Lower leg skin (tissue), 4 donors: Measurements from ENCODE around the gene MUC20. TPM values are rescaled to one million over a fixed set of nuclear protein-coding genes. Genes with fewer than 3 reads are reported as not detected.
"Not testable (repeated sequence)": the region's sequence is repeated elsewhere in the genome, so short reads cannot be mapped to it uniquely, and the experiment has no call there.

Source experiments
- DNase-seq, 2 donors: peaks; one replicate each; pipeline ENCODE4 v3.0.0-alpha.2; 2019; ENCODE audit warnings: low spot score in 2 of 2
- H3K4me3 ChIP-seq: fragments of 200-600 bp; sonication (generic); 2 replicates; pipeline ENCODE4 v1.5.1; 2017; ENCODE audit warnings: mild to moderate bottlenecking, low read depth; ENCODE audit not compliant: poor library complexity, severe bottlenecking
- POLR2A ChIP-seq, 2 donors: fragments of 450-650 bp; IDR thresholded peaks; one replicate each; pipeline ENCODE4 v1.6.1; 2016 to 2017; ENCODE audit warnings: antibody characterized with exemption in 2 of 2, mild to moderate bottlenecking in 1 of 2, moderate library complexity in 1 of 2
- WGBS, 2 donors: methylation state at CpG; one replicate each; pipeline ENCODE4 v1.1.5; 2018; 5-methylcytosine and 5-hydroxymethylcytosine counted together
- intact Hi-C: fragments of 100-400 bp; cut with DNase I; formaldehyde crosslinking; loops from one replicate; pipeline ENCODE4 v1.15.0; 2023; ENCODE audit warnings: low total_unique reads
- total RNA-seq, 4 donors: library from RNA; depleted of rRNA; stranded (reverse); fragments of >200 nt; gene quantifications; one replicate each; pipeline ENCODE4 v1.1.0, GENCODE V29; 2016
- TF ChIP-seq, protein P1 (sequence below), 3 donors: fragments of 450-650 bp; IDR thresholded peaks; one replicate each; pipeline ENCODE4 v1.5.1; 2016; ENCODE audit warnings: antibody characterized with exemption in 3 of 3, mild to moderate bottlenecking in 3 of 3, moderate library complexity in 2 of 3

MUC20 gene
- total RNA-seq, 4 donors from 2014 or later, result 1.0 to 15.1 (median 5.5) TPM

DNA sequence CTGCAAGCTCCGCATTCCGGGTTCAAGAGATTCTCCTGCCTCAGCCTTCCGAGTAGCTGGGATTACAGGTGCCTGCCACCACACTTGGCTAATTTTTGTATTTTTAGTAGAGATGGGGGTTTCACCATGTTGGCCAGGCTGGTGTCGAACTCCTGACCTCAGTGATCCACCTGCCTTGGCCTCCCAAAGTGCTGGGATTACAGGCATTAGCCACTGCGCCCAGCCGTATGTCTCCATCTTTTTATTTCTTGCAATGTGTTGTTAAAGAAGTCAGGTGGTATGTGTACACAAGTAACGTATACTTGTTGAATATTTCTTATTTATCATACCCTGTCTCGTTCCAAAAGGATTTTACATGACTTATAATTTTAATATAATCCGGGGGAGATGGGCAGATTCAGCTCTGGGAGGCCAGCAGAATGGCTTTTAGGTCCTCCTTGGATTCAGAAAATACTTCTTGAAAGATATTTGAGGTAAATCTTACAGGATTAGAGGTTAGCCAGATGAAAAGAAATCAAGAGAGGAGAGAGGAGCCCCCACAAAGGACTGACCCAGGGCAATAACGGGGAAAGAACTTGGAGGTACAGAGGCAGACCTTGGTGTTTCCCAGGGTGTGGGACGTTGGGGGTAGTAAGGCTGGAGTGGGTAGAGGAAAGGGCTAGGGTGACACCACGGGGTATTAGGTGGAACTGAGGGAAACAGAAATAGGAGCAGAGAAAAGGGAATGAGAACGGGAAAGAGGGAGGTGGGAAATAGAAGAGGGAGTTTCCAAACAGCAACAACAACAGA lies 27.2 kb upstream of the MUC20 start:
- intact Hi-C loops, result no loop called here
- TF ChIP-seq POLR2A (IDR thresholded peaks at IDR 0.05), result no peak
- TF ChIP-seq, protein P1, sequence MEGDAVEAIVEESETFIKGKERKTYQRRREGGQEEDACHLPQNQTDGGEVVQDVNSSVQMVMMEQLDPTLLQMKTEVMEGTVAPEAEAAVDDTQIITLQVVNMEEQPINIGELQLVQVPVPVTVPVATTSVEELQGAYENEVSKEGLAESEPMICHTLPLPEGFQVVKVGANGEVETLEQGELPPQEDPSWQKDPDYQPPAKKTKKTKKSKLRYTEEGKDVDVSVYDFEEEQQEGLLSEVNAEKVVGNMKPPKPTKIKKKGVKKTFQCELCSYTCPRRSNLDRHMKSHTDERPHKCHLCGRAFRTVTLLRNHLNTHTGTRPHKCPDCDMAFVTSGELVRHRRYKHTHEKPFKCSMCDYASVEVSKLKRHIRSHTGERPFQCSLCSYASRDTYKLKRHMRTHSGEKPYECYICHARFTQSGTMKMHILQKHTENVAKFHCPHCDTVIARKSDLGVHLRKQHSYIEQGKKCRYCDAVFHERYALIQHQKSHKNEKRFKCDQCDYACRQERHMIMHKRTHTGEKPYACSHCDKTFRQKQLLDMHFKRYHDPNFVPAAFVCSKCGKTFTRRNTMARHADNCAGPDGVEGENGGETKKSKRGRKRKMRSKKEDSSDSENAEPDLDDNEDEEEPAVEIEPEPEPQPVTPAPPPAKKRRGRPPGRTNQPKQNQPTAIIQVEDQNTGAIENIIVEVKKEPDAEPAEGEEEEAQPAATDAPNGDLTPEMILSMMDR (IDR thresholded peaks at IDR 0.05), result no peak
- no peak overlapping the region for H3K4me3 ChIP-seq
- 76 to 90% methylated on average over 13 of the region's 13 CpGs for WGBS, 2 donors
- no peak for DNase-seq

DNA sequence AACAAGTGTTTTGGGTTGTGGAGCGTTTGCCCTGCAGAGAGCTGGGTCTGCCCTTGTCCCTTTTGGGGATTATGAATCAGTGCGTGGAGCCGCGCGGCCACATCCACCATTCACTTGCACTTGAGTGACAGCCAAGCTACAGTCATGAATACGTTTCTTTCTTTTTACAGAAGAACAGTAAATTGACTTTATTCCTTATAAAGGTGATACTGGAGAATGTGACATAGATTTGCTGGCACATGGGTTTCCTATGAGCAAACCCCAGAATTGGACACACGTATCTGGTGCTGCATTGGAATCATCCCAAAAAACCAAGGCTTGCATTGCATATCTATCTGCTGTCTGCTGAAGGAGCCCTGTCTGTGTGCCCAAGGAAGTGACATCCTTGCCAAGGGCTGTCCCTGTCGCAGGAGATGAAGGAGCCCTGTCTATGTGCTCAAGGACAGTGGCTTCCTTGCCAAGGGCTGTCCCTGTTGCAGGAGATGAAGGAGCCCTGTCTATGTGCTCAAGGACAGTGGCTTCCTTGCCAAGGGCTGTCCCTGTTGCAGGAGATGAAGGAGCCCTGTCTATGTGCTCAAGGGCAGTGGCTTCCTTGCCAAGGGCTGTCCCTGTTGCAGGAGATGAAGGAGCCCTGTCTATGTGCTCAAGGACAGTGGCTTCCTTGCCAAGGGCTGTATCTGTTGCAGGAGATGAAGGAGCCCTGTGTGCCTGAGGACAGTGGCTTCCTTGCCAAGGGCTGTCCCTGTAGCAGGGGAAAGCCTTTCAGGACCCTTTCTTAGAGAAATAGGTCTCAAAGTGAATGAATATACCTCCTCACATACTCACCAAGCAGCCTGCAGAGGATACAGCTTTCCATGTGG lies 26.3 kb upstream of the MUC20 start:
- 77 to 79% methylated on average over 8 of the region's 8 CpGs for WGBS, 2 donors
- H3K4me3 ChIP-seq, intact Hi-C loops, DNase-seq: not testable (repeated sequence)

DNA sequence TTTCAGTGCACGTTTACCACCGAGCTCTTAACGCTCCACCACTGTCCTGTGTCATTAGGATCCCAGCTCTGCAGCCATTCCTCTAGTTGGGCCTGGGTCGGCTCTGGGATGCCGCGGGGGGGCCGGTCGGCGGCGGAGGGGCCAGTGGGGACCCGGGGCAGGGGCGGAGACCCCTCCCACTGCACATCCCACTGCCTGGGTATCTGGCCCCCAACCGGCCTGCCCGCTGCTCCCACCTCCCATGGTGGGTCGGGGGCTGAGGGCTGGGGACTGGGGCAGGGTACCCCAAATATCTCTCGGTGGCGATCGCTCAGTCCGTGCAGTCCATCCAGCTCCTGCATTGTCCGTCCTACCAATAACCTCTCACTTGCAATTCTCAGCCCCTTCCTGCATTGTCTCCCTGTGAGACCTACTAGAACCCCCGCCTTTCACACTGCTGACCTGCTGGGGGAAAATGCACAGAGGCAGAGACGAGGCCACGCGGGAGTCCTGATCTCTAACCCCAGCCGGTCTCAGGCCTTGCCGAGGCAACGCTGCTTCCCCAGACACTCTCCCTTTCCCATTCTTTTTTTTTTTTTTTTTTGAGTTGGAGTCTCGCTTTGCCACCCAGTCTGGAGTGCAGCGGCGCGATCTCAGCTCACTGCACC lies 24.0 kb upstream of the MUC20 start:
- no peak for TF ChIP-seq POLR2A (IDR thresholded peaks at IDR 0.05)
- TF ChIP-seq, protein P1 (IDR thresholded peaks at IDR 0.05), result no peak

DNA sequence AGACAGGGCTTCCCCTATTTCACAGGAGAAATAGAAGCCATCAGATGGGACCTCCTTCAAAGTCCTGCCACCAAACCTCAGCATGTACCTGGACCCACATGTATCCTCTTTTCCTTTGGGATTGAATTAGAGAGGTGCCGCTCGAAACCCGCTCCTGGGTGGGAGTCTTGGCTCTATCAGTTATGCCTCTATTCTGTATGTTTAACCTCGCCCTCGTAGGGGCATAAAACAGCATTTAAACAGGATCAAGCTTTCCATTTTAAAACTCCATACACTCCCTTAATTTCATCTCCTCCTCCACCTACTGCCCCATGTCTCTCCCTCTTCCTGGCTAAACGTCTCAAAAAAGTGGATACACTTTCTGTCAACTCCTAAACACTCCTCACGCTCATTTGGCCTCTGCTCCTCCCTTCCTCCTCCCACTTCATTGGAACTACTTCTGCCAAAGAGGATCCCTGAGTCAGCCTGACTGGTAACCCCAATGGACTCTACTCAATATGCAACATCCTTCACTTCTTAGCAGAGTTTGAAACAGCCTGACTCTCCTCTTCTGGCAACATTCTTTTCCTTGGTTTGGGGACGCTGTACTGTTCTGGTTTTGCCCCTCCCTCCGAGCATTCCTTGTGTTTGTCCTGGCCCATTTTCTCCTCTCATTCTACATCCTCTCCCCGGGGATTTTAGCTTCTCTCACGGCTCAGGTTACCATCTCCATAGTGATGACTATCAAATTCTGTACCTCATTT lies 23.0 kb upstream of the MUC20 start:
- no peak overlapping the region for H3K4me3 ChIP-seq
- DNase-seq, result no peak
- TF ChIP-seq POLR2A (IDR thresholded peaks at IDR 0.05), result no peak
- TF ChIP-seq, protein P1 (IDR thresholded peaks at IDR 0.05), result no peak
- 61 to 62% methylated on average over 11 of the region's 11 CpGs for WGBS, 2 donors
- intact Hi-C loops, result no loop called here

More for the DNA sequence above, 24.0 kb upstream of the MUC20 start:
- WGBS, 2 donors, result 89 to 91% methylated on average over 31 of the region's 31 CpGs
- DNase-seq, result no peak
- H3K4me3 ChIP-seq, result no peak overlapping the region
- intact Hi-C loops, result no loop called here

DNA sequence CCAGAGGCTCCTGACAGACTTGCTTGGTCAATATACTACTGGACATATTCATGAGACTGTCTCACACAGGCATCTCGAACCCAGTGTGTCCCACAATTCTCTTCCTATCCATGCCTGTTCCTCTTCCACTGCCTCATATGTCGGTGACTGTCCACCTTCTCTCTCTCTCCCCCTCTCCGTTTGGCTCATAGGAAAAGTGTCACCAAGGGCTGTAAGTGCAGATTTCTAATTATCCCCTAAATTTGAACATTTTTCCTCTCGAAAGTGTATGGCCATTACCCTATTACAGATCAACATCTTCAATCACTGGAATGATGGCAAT lies 22.5 kb upstream of the MUC20 start:
- 86 to 92% methylated on average over 4 of the region's 4 CpGs for WGBS, 2 donors
- TF ChIP-seq, protein P1 (IDR thresholded peaks at IDR 0.05), result no peak
- TF ChIP-seq POLR2A (IDR thresholded peaks at IDR 0.05), result no peak
- intact Hi-C loops, result no loop called here
- no peak overlapping the region for H3K4me3 ChIP-seq
- no peak for DNase-seq
